ENCODE results near the gene TNS3. TPM values are rescaled to one million over a fixed set of nuclear protein-coding genes. Genes with fewer than 3 reads are reported as not detected.
A peak's percentile ranks its signal among the peaks of the same experiment; 100 is the strongest.

Gene TNS3
- total RNA-seq (2016; rRNA removed; fragmentation: Illumina TruSeq; extraction: Trizol) (51.3 and 55.7 TPM in 2 replicates), polyA plus RNA-seq (2011; rRNA removed) (52.9 and 55.1 TPM in 2 replicates), polyA minus RNA-seq (2011; rRNA and poly(A)+ RNA removed; ENCODE audit: low replicate concordance) (29.7 and 302 TPM in 2 replicates), Bru-seq, nascent RNA (percentile 93 among the genes with signal in this experiment), BruChase-seq, experiment 1, labeled RNA remaining after a 6-hour chase (percentile 84 among the genes with signal in this experiment), BruChase-seq, experiment 2, labeled RNA remaining after a 2-hour chase (percentile 88 among the genes with signal in this experiment)
- 14.9 and 19.1 TPM in 2 replicates for total RNA-seq (2016; cell fraction: cytosol; rRNA removed; fragmentation: Illumina TruSeq; extraction: Trizol; ENCODE audit: low read depth)
- 45.5 and 52.6 TPM in 2 replicates for total RNA-seq (2016; cell fraction: insoluble cytoplasmic fraction; rRNA removed; fragmentation: Illumina TruSeq; extraction: Trizol)
- 16.6 and 16.8 TPM in 2 replicates for total RNA-seq (2016; cell fraction: membrane; rRNA removed; fragmentation: Illumina TruSeq; extraction: Trizol)
- 72.4 and 83.0 TPM in 2 replicates for total RNA-seq (2016; cell fraction: nucleus; rRNA removed; fragmentation: Illumina TruSeq; extraction: Trizol)
- 28.4 and 33.2 TPM in 2 replicates for polyA plus RNA-seq (2011; cell fraction: cytosol; rRNA removed)
- polyA plus RNA-seq (2011; cell fraction: nucleus; rRNA removed): 76.4 and 98.4 TPM in 2 replicates
- 48.6 and 60.6 TPM in 2 replicates for polyA plus RNA-seq (2012)
- 1.6 and 1.9 TPM in 2 replicates for polyA plus RNA-seq (2016; cell fraction: cytosol; fragmentation: Illumina TruSeq; extraction: Trizol; ENCODE audit: low read depth)
- 32.3 and 39.6 TPM in 2 replicates for polyA plus RNA-seq (2016; cell fraction: insoluble cytoplasmic fraction; fragmentation: Illumina TruSeq; extraction: Trizol; ENCODE audit: low read depth)
- polyA plus RNA-seq (2016; cell fraction: membrane; fragmentation: Illumina TruSeq; extraction: Trizol; ENCODE audit: low read depth): 3.7 and 4.3 TPM in 2 replicates
- 56.5 and 64.9 TPM in 2 replicates for polyA plus RNA-seq (2016; cell fraction: nucleus; fragmentation: Illumina TruSeq; extraction: Trizol; ENCODE audit: insufficient read depth, low read depth)
- polyA minus RNA-seq (2011; cell fraction: cytosol; rRNA and poly(A)+ RNA removed): 53.8 and 56.5 TPM in 2 replicates
- polyA minus RNA-seq (2011; cell fraction: nucleus; rRNA and poly(A)+ RNA removed): 139 and 170 TPM in 2 replicates
- long read RNA-seq, experiment 1, partial matches to known transcripts: 1 of 19 reads
- long read RNA-seq, experiment 1, other reads (novel, unspliced or antisense): 18 of 19 reads
- long read RNA-seq, experiment 2, full-length matches to known transcripts: 1 of 119 reads
- long read RNA-seq, experiment 2, partial matches to known transcripts: 41 of 119 reads
- long read RNA-seq, experiment 2, other reads (novel, unspliced or antisense): 77 of 119 reads

DNA sequence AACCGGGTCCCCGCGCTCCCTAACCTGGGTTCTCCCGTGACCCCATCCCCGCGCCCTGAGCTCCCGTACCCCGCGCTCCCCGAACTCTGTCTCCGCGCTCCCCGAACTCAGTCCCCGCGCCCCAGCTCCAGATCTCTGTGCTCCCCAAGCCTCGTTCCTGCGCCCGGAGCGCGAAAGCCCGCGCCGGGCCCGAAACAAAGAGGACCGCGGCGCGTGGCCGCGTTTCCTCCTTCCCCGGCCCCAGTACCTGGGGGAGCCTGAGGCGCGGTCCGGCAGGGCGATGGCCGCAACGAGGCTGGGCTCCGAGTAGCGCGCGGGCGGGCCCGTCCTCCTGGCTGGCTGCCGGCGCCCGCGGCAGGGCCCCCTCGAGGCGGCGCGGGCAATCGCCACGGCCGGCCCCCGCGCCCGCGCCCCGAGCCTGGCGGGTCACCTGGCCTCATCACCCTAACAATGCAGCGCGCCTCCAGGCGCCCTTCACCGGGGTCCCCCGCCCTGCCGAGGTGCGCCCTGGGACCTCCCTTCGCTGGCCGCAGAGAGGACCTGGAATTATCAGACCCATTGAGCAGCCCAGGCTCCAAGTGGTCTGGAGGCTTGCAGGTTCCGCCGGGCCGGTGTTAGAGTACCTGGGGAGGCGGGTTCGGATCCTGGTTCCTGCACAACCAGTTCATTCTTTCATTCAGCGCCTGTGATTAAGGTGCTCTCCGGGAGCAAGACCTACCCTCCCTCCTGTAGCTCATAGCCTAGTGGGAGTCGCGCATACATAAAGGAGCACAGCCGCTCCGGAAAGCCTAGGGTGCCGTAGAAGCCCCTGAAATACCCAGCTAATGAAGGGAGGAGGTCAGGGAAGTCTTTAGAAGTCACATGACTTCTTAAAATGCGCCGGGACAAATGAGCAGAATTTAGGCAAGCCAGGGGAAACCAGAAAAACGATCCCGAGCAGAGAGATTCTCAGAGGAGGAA lies at the start of gene TNS3:
TNS3 (minus strand) TSS at position 308 of the 960 bp plus-strand sequence. CDS start 142,475 bp downstream, outside the sequence.
- intact Hi-C loops (cut with micrococcal nuclease; ENCODE audit: unreplicated experiment): loop anchor here (1.0 to 5.0 kb wide), 4 partner anchors 40 to 235 kb away; no protein-coding TSS in a partner anchor
- peaks cover 40% of the 10 kb centered on the region for H3K79me2 ChIP-seq (ENCODE audit: insufficient read depth, low read length)
- peak within 1 kb of the TSS; percentile 86 to 91 (median 89) for H3K4me3 ChIP-seq (replicated peaks in 1 of 3; ENCODE audit: insufficient read depth in 1 of 3, low read depth in 2 of 3, low read length in 3 of 3)
- peaks cover 4% of the 10 kb centered on the region; the same call in 1 of the 2 replicates for H4K20me1 ChIP-seq (ENCODE audit: insufficient read depth, low read length)
- WGBS (ENCODE audit: low lambda C conversion rate): 22% methylated on average over 33 of the region's 85 CpGs
- in situ Hi-C loops (cut with HindIII; ENCODE audit: extremely low pct_ligation_motif_present, low pct_unique_long_range_greater_than_20kb): no loop called here
- peaks cover 1 to 11% of the 10 kb centered on the region in 2 experiments; a peak in 4 of 5 replicates for H3K36me3 ChIP-seq (replicated peaks in 1 of 2; ENCODE audit: control insufficient read depth in 1 of 2, insufficient read depth in 2 of 2, low read length in 2 of 2)
- no peaks in the 10 kb centered on the region; a peak in 1 of 5 replicates for H3K27me3 ChIP-seq (ENCODE audit: control insufficient read depth in 1 of 2, insufficient read depth in 2 of 2, low read length in 2 of 2)
- ATAC-seq (peak; percentile 83), FAIRE-seq (no peak), DNase-seq (ENCODE audit: low spot score) (no peak)
- no TSS peak for BruUV-seq (replicated peaks)
- H3K4me1 ChIP-seq (ENCODE audit: insufficient read depth, low read length): peaks cover 56% of the 10 kb centered on the region
- no peaks in the 10 kb centered on the region for H3K9me3 ChIP-seq (ENCODE audit: low read length)
- peak within 1 kb of the TSS; percentile 87 for H3K4me2 ChIP-seq (ENCODE audit: low read depth, low read length)
- peak within 1 kb of the TSS; percentile 82 for H3K27ac ChIP-seq (ENCODE audit: extremely low read length, insufficient read depth, low read length)
- no peak within 1 kb of the TSS for H2AFZ ChIP-seq (ENCODE audit: low read length)
- POLR2A ChIA-PET: interaction anchor here (0.9 to 3.3 kb wide), 17 partner anchors 10 to 204 kb away, joined by 3 to 25 read pairs (median 5); no protein-coding TSS in a partner anchor
- CTCF ChIA-PET (ENCODE audit: low intra/inter-chr PET ratio, low total read pairs): no interaction called here
- peak within 1 kb of the TSS; percentile 92 for H3K9ac ChIP-seq (ENCODE audit: insufficient read depth, low read depth, low read length)
- TF ChIP-seq, protein P1, sequence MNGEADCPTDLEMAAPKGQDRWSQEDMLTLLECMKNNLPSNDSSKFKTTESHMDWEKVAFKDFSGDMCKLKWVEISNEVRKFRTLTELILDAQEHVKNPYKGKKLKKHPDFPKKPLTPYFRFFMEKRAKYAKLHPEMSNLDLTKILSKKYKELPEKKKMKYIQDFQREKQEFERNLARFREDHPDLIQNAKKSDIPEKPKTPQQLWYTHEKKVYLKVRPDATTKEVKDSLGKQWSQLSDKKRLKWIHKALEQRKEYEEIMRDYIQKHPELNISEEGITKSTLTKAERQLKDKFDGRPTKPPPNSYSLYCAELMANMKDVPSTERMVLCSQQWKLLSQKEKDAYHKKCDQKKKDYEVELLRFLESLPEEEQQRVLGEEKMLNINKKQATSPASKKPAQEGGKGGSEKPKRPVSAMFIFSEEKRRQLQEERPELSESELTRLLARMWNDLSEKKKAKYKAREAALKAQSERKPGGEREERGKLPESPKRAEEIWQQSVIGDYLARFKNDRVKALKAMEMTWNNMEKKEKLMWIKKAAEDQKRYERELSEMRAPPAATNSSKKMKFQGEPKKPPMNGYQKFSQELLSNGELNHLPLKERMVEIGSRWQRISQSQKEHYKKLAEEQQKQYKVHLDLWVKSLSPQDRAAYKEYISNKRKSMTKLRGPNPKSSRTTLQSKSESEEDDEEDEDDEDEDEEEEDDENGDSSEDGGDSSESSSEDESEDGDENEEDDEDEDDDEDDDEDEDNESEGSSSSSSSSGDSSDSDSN (CRISPR knock-in tag; IDR thresholded peaks at IDR 0.05): peak; percentile 59; the same call in 1 of the 2 replicates
- TF ChIP-seq HNRNPLL (IDR thresholded peaks at IDR 0.05; ENCODE audit: low read depth, low read length, poor library complexity, severe bottlenecking) (peak; percentile 52), SOX5 (CRISPR knock-in tag; IDR thresholded peaks at IDR 0.05; ENCODE audit: borderline replicate concordance) (no peak), ZBTB7B (CRISPR knock-in tag; IDR thresholded peaks at IDR 0.05) (peak; percentile 51; the same call in 1 of the 2 replicates), GFI1 (CRISPR knock-in tag; IDR thresholded peaks at IDR 0.05; ENCODE audit: borderline replicate concordance) (peak; percentile 57; the same call in 1 of the 2 replicates), ZNF543 (CRISPR knock-in tag; IDR thresholded peaks at IDR 0.05) (peak; percentile 55; the same call in 1 of the 2 replicates), ZNF598 (CRISPR knock-in tag; IDR thresholded peaks at IDR 0.05; ENCODE audit: borderline replicate concordance) (0 out of 2 replicates have a peak, but pooled peaks have one; percentile 27), SMC3 (IDR thresholded peaks at IDR 0.05; ENCODE audit: low read length) (no peak), MAZ (IDR thresholded peaks at IDR 0.05; ENCODE audit: borderline replicate concordance, low read depth, low read length) (0 out of 2 replicates have a peak, but pooled peaks have one; percentile 15), MAZ (CRISPR knock-in tag; IDR thresholded peaks at IDR 0.05; ENCODE audit: low read depth) (peak; percentile 46; the same call in 1 of the 2 replicates)
- TF ChIP-seq, protein P2, sequence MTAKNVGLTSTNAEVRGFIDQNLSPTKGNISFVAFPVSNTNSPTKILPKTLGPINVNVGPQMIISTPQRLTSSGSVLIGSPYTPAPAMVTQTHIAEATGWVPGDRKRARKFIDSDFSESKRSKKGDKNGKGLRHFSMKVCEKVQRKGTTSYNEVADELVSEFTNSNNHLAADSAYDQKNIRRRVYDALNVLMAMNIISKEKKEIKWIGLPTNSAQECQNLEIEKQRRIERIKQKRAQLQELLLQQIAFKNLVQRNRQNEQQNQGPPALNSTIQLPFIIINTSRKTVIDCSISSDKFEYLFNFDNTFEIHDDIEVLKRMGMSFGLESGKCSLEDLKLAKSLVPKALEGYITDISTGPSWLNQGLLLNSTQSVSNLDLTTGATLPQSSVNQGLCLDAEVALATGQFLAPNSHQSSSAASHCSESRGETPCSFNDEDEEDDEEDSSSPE (CRISPR knock-in tag; IDR thresholded peaks at IDR 0.05): peak; percentile 29; the same call in 1 of the 2 replicates

Measured in HepG2 (cell line).